ENCODE results near the gene FRAT1.

Gene FRAT1

DNA sequence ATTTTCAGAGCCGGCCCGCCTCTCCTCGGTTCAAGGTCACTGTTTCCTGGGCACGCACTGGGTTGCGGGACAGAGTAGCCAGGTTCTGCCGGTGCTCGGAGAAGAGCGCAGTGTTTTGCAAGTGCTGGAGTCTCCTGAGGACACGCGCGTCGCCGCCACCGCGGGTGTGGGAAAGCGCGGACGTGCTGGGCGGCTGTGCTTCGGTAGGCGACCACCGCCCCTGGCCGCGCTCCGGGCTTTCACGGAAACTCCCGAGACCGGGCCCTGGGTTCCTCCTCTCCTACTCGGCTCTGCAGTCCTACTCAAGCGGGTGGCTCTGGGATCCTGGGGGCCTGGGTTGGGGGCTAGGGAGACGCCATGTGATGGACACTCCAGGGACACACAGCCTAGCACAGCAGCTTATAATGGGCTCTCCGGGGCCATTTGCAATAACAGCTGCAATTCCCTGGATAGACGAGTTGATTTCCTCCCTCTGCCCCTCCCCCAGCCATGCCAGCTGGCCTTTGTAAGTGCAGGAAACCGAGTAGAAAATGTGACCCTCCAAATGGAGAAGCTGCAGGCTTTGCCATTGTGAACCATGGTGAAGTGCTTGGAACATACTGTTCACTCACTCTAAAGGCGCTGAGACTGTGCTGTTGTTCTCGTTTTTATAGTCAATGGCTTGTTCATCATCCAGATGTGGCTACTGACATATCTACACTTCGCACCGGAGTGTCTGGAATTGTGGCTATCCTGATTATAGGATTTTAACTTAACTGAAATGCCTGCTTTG lies 2.1 kb downstream of the FRAT1 start:
- no peak overlapping the region for H3K4me3 ChIP-seq (ENCODE audit: low read depth, low read length)
- H2BK120ac ChIP-seq (ENCODE audit: insufficient read depth, low read length, poor library complexity): no peak overlapping the region
- peaks cover 3% of the 10 kb centered on the region for H3K9me3 ChIP-seq (ENCODE audit: insufficient read depth, low read depth, low read length)
- H3K4me2 ChIP-seq (ENCODE audit: low read length): peak overlapping the region; percentile 55
- H3K4ac ChIP-seq (ENCODE audit: low read depth, low read length): no peak overlapping the region
- no peak overlapping the region for H4K91ac ChIP-seq (ENCODE audit: low read depth, low read length)
- no peak overlapping the region for H3K27ac ChIP-seq (ENCODE audit: low read depth, low read length)
- no CpG with 5 or more reads among the region's 38 CpGs for WGBS (ENCODE audit: extremely low coverage, insufficient coverage, insufficient read length)
- H3K36me3 ChIP-seq (ENCODE audit: control insufficient read depth in 1 of 2, insufficient read depth in 2 of 2, low read length in 2 of 2): no peaks in the 10 kb centered on the region
- peaks cover 21% of the 10 kb centered on the region for H3K27me3 ChIP-seq (ENCODE audit: insufficient read depth, low read length)
- H3K9ac ChIP-seq (ENCODE audit: low read length): no peak overlapping the region
- H3K79me1 ChIP-seq (ENCODE audit: low read length): peaks cover 4% of the 10 kb centered on the region
- H3K14ac ChIP-seq (ENCODE audit: low read length): no peak overlapping the region
- DNase-seq: peak in 1 of 2 donors; percentile 35
- H2BK12ac ChIP-seq (ENCODE audit: low read length): no peak overlapping the region
- no peak overlapping the region for H2AK5ac ChIP-seq (ENCODE audit: low read length)
- H4K12ac ChIP-seq (ENCODE audit: low read depth, low read length): no peak overlapping the region
- peaks cover 11 to 13% of the 10 kb centered on the region in 2 experiments for H3K4me1 ChIP-seq (ENCODE audit: control insufficient read depth in 1 of 2, insufficient read depth in 2 of 2, low read length in 2 of 2)
- peak overlapping the region; percentile 1 for H3K23ac ChIP-seq (ENCODE audit: low read length)
- no peak overlapping the region for H2BK5ac ChIP-seq (ENCODE audit: low read depth, low read length, poor library complexity)
- H3K79me2 ChIP-seq (ENCODE audit: control insufficient read depth, insufficient read depth, low read length, poor library complexity): peaks cover 2% of the 10 kb centered on the region
- H3K18ac ChIP-seq (ENCODE audit: low read length): no peak overlapping the region
- H4K8ac ChIP-seq (ENCODE audit: low read depth, low read length): no peak overlapping the region
- no peak overlapping the region for H2AFZ ChIP-seq (ENCODE audit: insufficient read depth, low read length, poor library complexity)

DNA sequence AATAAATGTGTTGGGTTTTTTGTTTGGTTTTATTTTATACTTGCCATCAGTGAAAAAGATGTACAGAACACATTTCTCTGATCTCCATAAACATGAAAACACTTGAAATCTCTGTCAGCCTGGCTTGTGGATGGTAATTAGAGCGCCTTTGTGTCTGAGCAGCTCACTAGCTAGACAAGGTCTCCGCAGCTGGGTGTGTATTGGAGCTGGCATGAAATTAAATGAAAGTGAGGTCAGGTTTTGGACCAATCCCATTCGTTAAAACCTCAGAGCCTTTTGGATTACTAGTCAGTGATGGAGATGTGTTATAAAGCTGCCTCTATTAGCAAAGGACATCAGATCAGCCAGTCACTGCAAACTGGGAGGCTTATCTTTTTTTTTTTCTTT lies 2.7 kb downstream of the FRAT1 start:
- Histone ChIP-seq H2BK5ac (ENCODE audit: low read depth, low read length, poor library complexity) (no peak overlapping the region), H3K4ac (ENCODE audit: low read depth, low read length) (no peak overlapping the region), H2AFZ (ENCODE audit: insufficient read depth, low read length, poor library complexity) (no peak overlapping the region), H3K27ac (ENCODE audit: low read depth, low read length) (no peak overlapping the region), H4K91ac (ENCODE audit: low read depth, low read length) (no peak overlapping the region), H3K4me1 (ENCODE audit: control insufficient read depth in 1 of 2, insufficient read depth in 2 of 2, low read length in 2 of 2) (peaks cover 11 to 13% of the 10 kb centered on the region in 2 experiments), H2BK120ac (ENCODE audit: insufficient read depth, low read length, poor library complexity) (no peak overlapping the region), H3K79me1 (ENCODE audit: low read length) (peaks cover 4% of the 10 kb centered on the region), H3K14ac (ENCODE audit: low read length) (no peak overlapping the region), H3K36me3 (ENCODE audit: control insufficient read depth in 1 of 2, insufficient read depth in 2 of 2, low read length in 2 of 2) (no peaks in the 10 kb centered on the region), H3K23ac (ENCODE audit: low read length) (no peak overlapping the region), H3K18ac (ENCODE audit: low read length) (no peak overlapping the region), H4K8ac (ENCODE audit: low read depth, low read length) (no peak overlapping the region), H3K79me2 (ENCODE audit: control insufficient read depth, insufficient read depth, low read length, poor library complexity) (peaks cover 2% of the 10 kb centered on the region), H3K4me3 (ENCODE audit: low read depth, low read length) (no peak overlapping the region), H3K27me3 (ENCODE audit: insufficient read depth, low read length) (peaks cover 21% of the 10 kb centered on the region), H3K9ac (ENCODE audit: low read length) (no peak overlapping the region), H2BK12ac (ENCODE audit: low read length) (no peak overlapping the region), H2AK5ac (ENCODE audit: low read length) (no peak overlapping the region), H3K9me3 (ENCODE audit: insufficient read depth, low read depth, low read length) (peaks cover 3% of the 10 kb centered on the region), H3K4me2 (ENCODE audit: low read length) (no peak overlapping the region), H4K12ac (ENCODE audit: low read depth, low read length) (no peak overlapping the region)
- DNase-seq: peak in 1 of 2 donors; percentile 19
- no CpG with 5 or more reads among the region's 3 CpGs for WGBS (ENCODE audit: extremely low coverage, insufficient coverage, insufficient read length)

DNA sequence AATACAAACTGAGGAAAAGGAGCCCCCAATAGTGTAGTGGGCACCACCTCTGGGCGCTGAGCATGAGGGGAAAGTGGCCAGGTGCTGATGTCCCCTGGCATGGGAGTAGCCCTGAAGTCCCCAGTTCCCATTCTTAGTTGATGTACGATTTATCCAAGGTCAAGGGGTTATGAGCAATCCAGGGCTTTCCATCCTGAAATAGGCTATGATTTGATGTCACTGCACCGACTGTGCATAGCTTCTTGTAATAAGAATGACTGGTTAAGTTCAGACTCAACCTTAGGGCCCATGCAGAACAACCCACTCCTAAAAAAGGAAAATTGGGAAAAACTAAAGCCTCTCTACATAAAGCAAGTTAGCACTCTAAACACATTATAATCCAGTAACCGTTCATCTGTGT lies 4.4 kb downstream of the FRAT1 start:
- Histone ChIP-seq H3K9ac (ENCODE audit: low read length) (no peak overlapping the region), H4K8ac (ENCODE audit: low read depth, low read length) (no peak overlapping the region), H3K4me2 (ENCODE audit: low read length) (no peak overlapping the region), H3K4me1 (ENCODE audit: control insufficient read depth in 1 of 2, insufficient read depth in 2 of 2, low read length in 2 of 2) (peaks cover 11 to 13% of the 10 kb centered on the region in 2 experiments), H3K79me2 (ENCODE audit: control insufficient read depth, insufficient read depth, low read length, poor library complexity) (peaks cover 2% of the 10 kb centered on the region), H3K27ac (ENCODE audit: low read depth, low read length) (no peak overlapping the region), H3K36me3 (ENCODE audit: control insufficient read depth in 1 of 2, insufficient read depth in 2 of 2, low read length in 2 of 2) (no peaks in the 10 kb centered on the region), H3K4me3 (ENCODE audit: low read depth, low read length) (no peak overlapping the region), H2BK120ac (ENCODE audit: insufficient read depth, low read length, poor library complexity) (no peak overlapping the region), H4K91ac (ENCODE audit: low read depth, low read length) (no peak overlapping the region), H2AK5ac (ENCODE audit: low read length) (no peak overlapping the region), H4K12ac (ENCODE audit: low read depth, low read length) (no peak overlapping the region), H3K27me3 (ENCODE audit: insufficient read depth, low read length) (peaks cover 21% of the 10 kb centered on the region), H2AFZ (ENCODE audit: insufficient read depth, low read length, poor library complexity) (no peak overlapping the region), H3K18ac (ENCODE audit: low read length) (no peak overlapping the region), H3K23ac (ENCODE audit: low read length) (no peak overlapping the region), H2BK5ac (ENCODE audit: low read depth, low read length, poor library complexity) (no peak overlapping the region), H3K79me1 (ENCODE audit: low read length) (peaks cover 4% of the 10 kb centered on the region), H3K14ac (ENCODE audit: low read length) (no peak overlapping the region), H3K9me3 (ENCODE audit: insufficient read depth, low read depth, low read length) (peaks cover 3% of the 10 kb centered on the region), H2BK12ac (ENCODE audit: low read length) (no peak overlapping the region), H3K4ac (ENCODE audit: low read depth, low read length) (no peak overlapping the region)
- WGBS (ENCODE audit: extremely low coverage, insufficient coverage, insufficient read length): no CpG with 5 or more reads among the region's 4 CpGs
- DNase-seq: peak in 1 of 2 donors; percentile 23

DNA sequence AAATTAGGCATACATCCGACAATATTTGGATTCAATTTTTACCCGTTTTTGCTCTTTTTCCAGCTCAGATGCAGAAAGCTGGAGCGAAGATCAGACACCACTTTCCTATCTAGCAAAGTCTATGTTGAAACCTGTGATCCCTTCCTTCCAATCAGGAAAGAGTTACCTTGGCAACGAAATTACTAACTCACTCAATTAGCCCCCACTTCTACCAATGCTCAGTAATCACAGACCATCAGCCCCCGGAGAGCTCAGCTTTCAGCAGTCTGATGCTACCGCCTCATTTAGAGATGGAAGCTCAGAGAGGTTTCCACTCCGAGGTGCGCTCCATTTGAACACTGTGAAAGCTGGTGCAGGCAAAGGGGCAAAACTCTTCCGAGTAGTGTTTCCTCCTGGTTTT lies 6.7 kb downstream of the FRAT1 start:
- Histone ChIP-seq H3K27me3 (ENCODE audit: insufficient read depth, low read length) (peaks cover 8% of the 10 kb centered on the region), H3K14ac (ENCODE audit: low read length) (no peak overlapping the region), H3K9me3 (ENCODE audit: insufficient read depth, low read depth, low read length) (peaks cover 3% of the 10 kb centered on the region), H4K8ac (ENCODE audit: low read depth, low read length) (no peak overlapping the region), H3K23ac (ENCODE audit: low read length) (no peak overlapping the region), H2AK5ac (ENCODE audit: low read length) (no peak overlapping the region), H3K18ac (ENCODE audit: low read length) (no peak overlapping the region), H3K4me3 (ENCODE audit: low read depth, low read length) (no peak overlapping the region), H3K36me3 (ENCODE audit: control insufficient read depth in 1 of 2, insufficient read depth in 2 of 2, low read length in 2 of 2) (no peaks in the 10 kb centered on the region), H3K9ac (ENCODE audit: low read length) (no peak overlapping the region), H2AFZ (ENCODE audit: insufficient read depth, low read length, poor library complexity) (no peak overlapping the region), H3K79me2 (ENCODE audit: control insufficient read depth, insufficient read depth, low read length, poor library complexity) (no peaks in the 10 kb centered on the region), H2BK120ac (ENCODE audit: insufficient read depth, low read length, poor library complexity) (no peak overlapping the region), H4K12ac (ENCODE audit: low read depth, low read length) (no peak overlapping the region), H3K4ac (ENCODE audit: low read depth, low read length) (no peak overlapping the region), H2BK5ac (ENCODE audit: low read depth, low read length, poor library complexity) (no peak overlapping the region), H3K79me1 (ENCODE audit: low read length) (no peaks in the 10 kb centered on the region), H2BK12ac (ENCODE audit: low read length) (no peak overlapping the region), H4K91ac (ENCODE audit: low read depth, low read length) (no peak overlapping the region), H3K4me2 (ENCODE audit: low read length) (no peak overlapping the region), H3K4me1 (ENCODE audit: control insufficient read depth in 1 of 2, insufficient read depth in 2 of 2, low read length in 2 of 2) (peaks cover under 1 to 3% of the 10 kb centered on the region in 2 experiments), H3K27ac (ENCODE audit: low read depth, low read length) (no peak overlapping the region)
- WGBS (ENCODE audit: extremely low coverage, insufficient coverage, insufficient read length): no CpG with 5 or more reads among the region's 9 CpGs
- DNase-seq: no peak
